GM13976 (cell line): ENCODE results near the gene BFSP2.

ENCODE experiments used
- DNase-seq: peaks from one replicate; pipeline ENCODE4 v3.0.0; 2012; ENCODE audit warnings: low spot score
- in situ Hi-C: fragments of 300-500 bp; cut with MboI; formaldehyde crosslinking; loops from one replicate; pipeline ENCODE4 v1.12.0; 2022; ENCODE audit warnings: low sequenced_read_pairs, mixed read lengths, inconsistent platforms; ENCODE audit not compliant: unreplicated experiment
- TF ChIP-seq, protein P1 (sequence below): IDR thresholded peaks from 2 replicates; pipeline ENCODE4 v1.5.1; 2012; ENCODE audit warnings: borderline replicate concordance, mild to moderate bottlenecking; ENCODE audit not compliant: insufficient read depth; ENCODE audit errors: extremely low read depth, missing control alignments, control extremely low read depth

Gene BFSP2

DNA sequence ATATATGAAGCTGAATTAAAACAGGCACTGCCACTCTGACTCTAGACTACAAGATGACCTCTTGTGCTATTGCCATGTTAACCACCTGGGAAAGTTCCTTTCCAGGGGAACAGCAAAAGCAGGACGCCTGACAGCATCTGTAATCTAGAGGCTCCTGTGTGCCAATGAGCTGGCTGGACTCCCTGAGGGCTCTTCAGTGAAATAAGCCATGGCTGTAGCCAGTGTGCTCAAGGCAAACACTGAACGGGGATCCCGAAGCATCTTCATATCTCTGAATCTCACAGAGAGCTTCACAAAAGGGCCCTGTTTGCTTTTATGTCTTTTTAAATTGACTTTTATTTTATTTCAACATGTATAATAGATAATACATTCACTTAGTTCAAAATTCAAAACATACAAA, 57.2 kb downstream of the BFSP2 start:
- in situ Hi-C loops: no loop called here
- TF ChIP-seq, protein P1, sequence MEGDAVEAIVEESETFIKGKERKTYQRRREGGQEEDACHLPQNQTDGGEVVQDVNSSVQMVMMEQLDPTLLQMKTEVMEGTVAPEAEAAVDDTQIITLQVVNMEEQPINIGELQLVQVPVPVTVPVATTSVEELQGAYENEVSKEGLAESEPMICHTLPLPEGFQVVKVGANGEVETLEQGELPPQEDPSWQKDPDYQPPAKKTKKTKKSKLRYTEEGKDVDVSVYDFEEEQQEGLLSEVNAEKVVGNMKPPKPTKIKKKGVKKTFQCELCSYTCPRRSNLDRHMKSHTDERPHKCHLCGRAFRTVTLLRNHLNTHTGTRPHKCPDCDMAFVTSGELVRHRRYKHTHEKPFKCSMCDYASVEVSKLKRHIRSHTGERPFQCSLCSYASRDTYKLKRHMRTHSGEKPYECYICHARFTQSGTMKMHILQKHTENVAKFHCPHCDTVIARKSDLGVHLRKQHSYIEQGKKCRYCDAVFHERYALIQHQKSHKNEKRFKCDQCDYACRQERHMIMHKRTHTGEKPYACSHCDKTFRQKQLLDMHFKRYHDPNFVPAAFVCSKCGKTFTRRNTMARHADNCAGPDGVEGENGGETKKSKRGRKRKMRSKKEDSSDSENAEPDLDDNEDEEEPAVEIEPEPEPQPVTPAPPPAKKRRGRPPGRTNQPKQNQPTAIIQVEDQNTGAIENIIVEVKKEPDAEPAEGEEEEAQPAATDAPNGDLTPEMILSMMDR: no peak
- no peak for DNase-seq

DNA sequence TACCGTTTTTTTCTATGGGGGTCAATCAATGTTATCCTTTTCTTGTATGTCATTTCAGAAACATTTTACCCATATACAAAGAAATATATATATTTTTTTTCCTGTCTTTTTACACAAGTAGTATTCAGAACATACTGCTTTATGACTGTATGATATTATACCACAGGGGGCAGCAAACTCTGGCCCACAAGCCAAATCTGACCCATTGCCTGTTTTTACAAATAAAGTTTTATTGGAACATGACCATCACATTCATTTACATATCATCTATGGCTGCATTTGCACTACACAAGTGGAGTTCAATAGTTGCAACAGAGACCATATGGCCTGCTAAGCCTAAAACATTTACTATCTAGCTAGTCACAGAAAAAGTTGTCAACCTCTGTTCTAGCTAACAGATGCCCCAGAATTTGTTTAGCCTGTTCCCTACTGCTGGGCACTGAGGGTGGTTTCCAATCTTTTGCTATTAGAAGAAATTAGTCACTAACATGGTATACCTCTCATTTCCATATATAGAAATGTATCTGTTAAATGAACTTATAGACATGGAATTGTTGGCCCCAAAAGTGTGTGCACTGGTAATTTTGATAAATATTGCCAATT, 57.7 kb downstream of the BFSP2 start:
- DNase-seq: no peak
- in situ Hi-C loops: no loop called here
- TF ChIP-seq, protein P1: no peak

DNA sequence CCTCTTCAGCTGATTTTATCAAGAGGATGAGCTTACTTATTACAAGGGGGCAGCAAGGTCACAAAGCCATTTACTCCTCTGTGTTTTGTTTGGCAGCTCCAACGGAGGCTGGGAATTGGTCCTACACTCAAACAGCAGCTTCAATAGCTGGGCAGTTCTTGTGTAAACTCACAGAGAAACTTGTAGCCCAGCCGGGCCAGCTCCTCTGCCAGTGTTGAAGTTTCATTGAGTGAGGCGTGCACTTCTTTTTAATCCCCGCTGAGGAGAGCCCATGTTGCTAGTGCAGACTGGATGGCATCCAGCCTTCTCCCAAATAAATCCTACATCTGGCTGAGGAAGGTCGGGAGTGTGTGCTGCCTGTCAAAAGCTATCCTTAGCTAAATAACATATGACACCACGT, 59.5 kb downstream of the BFSP2 start:
- TF ChIP-seq, protein P1: no peak
- no peak for DNase-seq
- in situ Hi-C loops: no loop called here

DNA sequence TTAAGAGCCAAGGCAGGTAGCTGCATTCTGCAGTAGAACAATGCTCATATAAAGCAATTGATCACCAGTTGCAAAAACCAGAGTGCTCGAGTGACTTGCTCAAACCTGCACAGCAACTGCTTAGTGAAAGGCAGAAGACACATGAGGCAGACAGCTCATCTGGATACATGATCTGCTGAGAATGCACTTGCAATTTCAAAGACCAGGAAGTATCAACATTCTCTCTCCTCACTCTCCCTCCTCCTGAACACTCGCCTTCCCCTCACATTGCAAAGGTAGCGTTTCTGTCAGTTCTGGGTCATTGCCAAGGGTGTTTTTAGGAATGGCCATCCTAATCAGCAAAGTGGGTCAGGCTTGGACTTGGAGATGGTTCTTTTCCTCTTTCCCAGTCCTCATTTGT, 61.0 kb downstream of the BFSP2 start:
- in situ Hi-C loops: loop anchor here (10.0 kb wide), 1 partner anchor 114 kb away; the partner anchor contains the start of gene CDV3
- TF ChIP-seq, protein P1: no peak
- DNase-seq: no peak

DNA sequence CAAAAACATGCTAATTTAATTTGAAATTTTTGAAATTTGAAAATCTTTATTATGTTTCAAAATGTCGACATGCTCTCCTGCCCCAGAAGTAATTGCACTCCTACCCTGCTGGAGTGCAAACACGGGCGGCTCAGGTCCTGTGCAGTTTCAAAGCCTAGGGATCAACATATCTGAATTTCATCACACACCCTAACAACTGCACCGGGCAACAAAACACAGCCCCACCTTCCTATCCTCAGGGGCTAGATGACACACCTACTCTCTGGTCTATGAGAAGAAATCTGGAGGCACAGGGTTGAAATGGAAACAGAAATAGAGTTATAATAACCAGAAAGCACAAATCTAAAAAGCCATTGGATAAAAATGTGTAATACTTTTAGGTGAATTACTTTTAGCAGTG, 61.4 kb downstream of the BFSP2 start:
- no peak for DNase-seq
- TF ChIP-seq, protein P1: no peak
- in situ Hi-C loops: loop anchor here (10.0 kb wide), 1 partner anchor 114 kb away; the partner anchor contains the start of gene CDV3

DNA sequence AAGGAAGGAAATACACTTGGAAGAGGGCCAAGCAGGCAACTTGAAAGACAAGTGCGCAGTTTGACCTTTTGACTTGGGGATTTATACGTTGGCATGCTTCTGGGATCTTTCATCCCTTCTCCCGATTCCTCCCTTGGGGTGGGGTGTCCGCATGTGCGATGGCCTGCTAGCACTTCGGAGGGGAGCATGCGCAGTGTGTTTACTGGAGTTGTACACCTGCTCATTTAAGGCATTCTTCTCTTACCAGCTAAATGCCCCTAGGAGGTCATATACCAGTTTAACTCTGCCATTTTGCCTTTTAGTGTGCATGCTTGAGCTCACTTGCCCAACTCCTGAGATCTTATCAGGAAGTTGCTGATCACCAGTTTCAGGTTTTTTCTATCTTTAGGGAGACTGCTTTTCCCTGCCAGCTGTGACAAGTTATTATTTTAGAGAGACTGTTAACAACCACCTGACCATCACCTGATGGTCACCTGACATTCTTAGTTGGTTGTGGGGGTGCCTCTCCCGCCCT, 63.5 kb downstream of the BFSP2 start:
- no peak for DNase-seq
- in situ Hi-C loops: loop anchor here (10.0 kb wide), 1 partner anchor 111 kb away; the partner anchor contains the start of gene CDV3
- TF ChIP-seq, protein P1: no peak
